ENCODE results near the gene TTC9B.

DNA sequence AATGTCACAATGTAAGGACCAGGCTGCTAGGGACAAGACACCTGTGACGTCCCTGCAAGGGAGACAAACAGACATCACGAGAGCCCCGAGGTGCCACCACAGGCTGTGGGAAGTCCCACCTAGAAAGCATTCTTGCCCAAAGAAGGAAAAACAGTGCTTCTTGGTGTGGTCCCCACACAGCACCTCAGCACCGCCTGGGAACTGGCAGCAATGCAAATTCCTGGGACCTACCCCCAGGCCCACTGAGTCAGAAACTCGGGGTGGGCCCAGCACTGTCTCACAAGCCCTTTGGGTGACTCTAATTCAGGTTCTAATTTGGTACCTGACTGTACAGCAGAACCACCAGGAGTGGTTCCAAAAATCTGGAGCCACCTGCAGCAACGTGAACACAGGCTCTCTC, 22.1 kb upstream of the TTC9B start:
- TF ChIP-seq YY1 (IDR thresholded peaks at IDR 0.05; ENCODE audit: insufficient read depth, insufficient read length), result no peak
- TF ChIP-seq ZNF274 (IDR thresholded peaks at IDR 0.05; ENCODE audit: low read depth, low read length), result no peak
